Progenitor cell of endocrine pancreas (in vitro differentiated cells): Measurements from ENCODE around the gene ADAMTSL1. TPM values are rescaled to one million over a fixed set of nuclear protein-coding genes. Genes with fewer than 3 reads are reported as not detected.

Experiments
- DNase-seq: peaks from one replicate; pipeline ENCODE4 v3.0.0; 2021; ENCODE audit warnings: low spot score; ENCODE audit not compliant: unreplicated experiment
- H3K27ac Mint-ChIP-seq: 2 replicates; pipeline ENCODE4 v1.8.0; 2021; ENCODE audit warnings: mild to moderate bottlenecking, moderate library complexity, mixed read lengths
- H3K27me3 Mint-ChIP-seq: 2 replicates; pipeline ENCODE4 v1.8.0; 2021; ENCODE audit warnings: mixed read lengths
- H3K36me3 Mint-ChIP-seq: 2 replicates; pipeline ENCODE4 v1.8.0; 2022; ENCODE audit warnings: mixed read lengths; ENCODE audit not compliant: insufficient read depth
- H3K4me1 Mint-ChIP-seq: 2 replicates; pipeline ENCODE4 v1.8.0; 2021; ENCODE audit warnings: low read depth, mixed read lengths
- H3K4me3 Mint-ChIP-seq: 2 replicates; pipeline ENCODE4 v1.8.0; 2021; ENCODE audit warnings: low read depth, mild to moderate bottlenecking, moderate library complexity, mixed read lengths
- H3K9me3 Mint-ChIP-seq: 2 replicates; pipeline ENCODE4 v1.8.0; 2021; ENCODE audit warnings: low read depth, mixed read lengths
- total RNA-seq: library from RNA; stranded (reverse); gene quantifications from 2 replicates; pipeline ENCODE4 v1.2.1, GENCODE V29; 2021
- TF ChIP-seq, protein P1 (sequence below): fragments of 200-600 bp; sonication (generic); IDR thresholded peaks from one replicate; pipeline ENCODE4 v1.5.0; 2021; ENCODE audit warnings: antibody characterized with exemption, mild to moderate bottlenecking; ENCODE audit not compliant: unreplicated experiment

The ADAMTSL1 gene
- total RNA-seq, 1 donor from 2014 or later: 2.1 TPM

DNA sequence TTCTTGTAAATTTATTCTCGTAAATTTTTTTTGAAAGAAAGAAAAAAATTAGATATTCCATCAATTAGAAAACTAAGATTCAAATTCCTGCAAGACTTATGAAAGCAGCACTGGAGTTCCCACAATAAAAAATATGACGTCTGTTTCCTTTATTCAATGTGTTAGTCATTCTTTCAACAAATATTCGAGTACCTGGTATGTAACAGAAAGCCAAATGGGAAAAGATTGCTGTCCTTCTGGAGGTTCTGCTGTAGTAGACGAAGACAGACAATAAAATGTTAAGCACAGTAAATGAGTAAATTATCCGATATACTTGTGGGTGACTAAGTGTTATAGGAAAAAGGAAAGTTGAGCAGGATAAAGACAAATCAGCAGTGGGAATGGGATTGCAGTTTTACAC is 92.2 kb downstream of the ADAMTSL1 start:
- Mint-ChIP-seq H3K4me3 (no peak overlapping the region), H3K9me3 (peaks cover 14% of the 10 kb centered on the region), H3K27ac (no peak overlapping the region), H3K27me3 (no peaks in the 10 kb centered on the region), H3K36me3 (peaks cover 3% of the 10 kb centered on the region), H3K4me1 (peaks cover 4% of the 10 kb centered on the region)
- TF ChIP-seq, protein P1, sequence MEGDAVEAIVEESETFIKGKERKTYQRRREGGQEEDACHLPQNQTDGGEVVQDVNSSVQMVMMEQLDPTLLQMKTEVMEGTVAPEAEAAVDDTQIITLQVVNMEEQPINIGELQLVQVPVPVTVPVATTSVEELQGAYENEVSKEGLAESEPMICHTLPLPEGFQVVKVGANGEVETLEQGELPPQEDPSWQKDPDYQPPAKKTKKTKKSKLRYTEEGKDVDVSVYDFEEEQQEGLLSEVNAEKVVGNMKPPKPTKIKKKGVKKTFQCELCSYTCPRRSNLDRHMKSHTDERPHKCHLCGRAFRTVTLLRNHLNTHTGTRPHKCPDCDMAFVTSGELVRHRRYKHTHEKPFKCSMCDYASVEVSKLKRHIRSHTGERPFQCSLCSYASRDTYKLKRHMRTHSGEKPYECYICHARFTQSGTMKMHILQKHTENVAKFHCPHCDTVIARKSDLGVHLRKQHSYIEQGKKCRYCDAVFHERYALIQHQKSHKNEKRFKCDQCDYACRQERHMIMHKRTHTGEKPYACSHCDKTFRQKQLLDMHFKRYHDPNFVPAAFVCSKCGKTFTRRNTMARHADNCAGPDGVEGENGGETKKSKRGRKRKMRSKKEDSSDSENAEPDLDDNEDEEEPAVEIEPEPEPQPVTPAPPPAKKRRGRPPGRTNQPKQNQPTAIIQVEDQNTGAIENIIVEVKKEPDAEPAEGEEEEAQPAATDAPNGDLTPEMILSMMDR: no peak
- DNase-seq: no peak

DNA sequence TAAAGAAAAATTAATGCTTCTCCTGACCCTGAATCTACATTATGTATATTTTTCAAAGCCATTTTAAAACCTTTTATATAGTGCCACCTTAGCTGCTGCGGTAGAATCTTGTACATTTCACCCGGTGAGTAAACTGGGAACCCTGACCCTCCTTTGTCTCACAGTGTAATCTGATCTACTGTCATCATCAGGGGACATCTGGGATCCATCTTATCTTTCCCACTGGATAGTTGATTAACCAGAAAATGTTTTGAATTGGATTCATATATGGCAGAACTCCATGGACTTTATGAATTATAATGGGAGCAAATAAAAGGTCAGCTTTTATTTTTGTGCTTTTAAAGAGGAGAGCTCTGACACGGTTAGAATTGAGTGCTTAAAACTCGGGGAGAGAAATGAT is 95.0 kb downstream of the ADAMTSL1 start:
- H3K4me1 Mint-ChIP-seq: peaks cover 4% of the 10 kb centered on the region
- H3K4me3 Mint-ChIP-seq: no peak overlapping the region
- TF ChIP-seq, protein P1: no peak
- no peak for DNase-seq
- no peaks in the 10 kb centered on the region for H3K27me3 Mint-ChIP-seq
- H3K27ac Mint-ChIP-seq: peak overlapping the region; percentile 9
- H3K9me3 Mint-ChIP-seq: no peaks in the 10 kb centered on the region
- H3K36me3 Mint-ChIP-seq: no peaks in the 10 kb centered on the region

DNA sequence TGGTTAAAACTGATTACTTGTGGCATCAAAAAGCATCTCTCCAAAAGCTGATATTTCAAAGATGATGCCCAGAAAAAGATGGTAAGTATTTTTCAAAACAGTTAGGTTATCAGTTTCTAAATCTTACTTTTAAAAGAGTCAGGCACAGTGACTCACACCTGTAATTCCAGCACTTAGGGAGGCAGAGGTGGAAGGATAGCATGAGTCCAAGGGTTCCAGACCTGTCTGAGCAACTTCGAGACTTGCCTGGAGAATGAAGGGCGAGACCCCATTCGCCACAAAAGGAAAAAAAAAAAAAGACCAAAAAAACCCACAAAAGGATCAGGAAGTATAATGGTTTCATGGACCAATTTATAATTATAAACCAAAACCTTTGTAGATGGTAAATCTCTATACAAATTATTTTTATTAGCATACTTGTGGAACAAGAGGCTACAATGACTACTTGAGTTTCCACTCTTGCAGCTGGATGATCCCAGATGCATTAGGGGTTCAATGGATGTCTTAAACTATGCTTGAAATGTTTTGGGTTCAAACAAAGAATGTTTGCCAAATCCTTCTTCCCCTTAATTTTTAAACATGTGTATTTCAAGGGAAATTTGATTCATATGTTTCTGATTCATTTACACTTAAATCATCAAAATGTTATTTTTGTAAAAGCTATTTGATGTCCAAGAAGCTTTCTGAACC is 96.1 kb downstream of the ADAMTSL1 start:
- Mint-ChIP-seq H3K4me3 (no peak overlapping the region), H3K9me3 (no peaks in the 10 kb centered on the region), H3K27ac (no peak overlapping the region), H3K27me3 (no peaks in the 10 kb centered on the region), H3K36me3 (no peaks in the 10 kb centered on the region), H3K4me1 (peaks cover 4% of the 10 kb centered on the region)
- TF ChIP-seq, protein P1: no peak
- no peak for DNase-seq

DNA sequence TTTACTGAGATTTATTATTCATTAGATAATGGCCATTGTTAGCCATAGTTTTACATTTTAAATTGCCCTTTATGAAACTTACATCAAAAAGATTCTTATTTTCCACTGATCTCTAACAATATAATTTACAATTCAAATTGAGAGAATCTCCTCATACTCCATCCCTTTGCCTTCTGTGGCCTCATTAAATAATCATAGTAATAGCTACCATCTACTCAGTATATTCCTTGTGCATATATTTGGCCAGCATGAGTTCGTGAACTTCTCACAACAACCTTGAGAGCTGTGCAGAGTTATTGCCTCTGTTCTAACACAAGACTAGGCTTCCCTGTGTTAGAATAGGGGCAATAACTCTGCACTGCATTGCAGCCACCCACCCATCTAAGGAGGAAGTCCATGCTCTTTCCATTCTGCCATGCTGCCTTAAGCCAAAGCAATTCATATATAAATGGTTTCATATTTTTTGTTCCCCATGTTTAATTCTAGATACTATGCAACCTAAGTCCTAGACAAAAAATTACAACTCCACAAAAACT is 99.1 kb downstream of the ADAMTSL1 start:
- no peaks in the 10 kb centered on the region for H3K27me3 Mint-ChIP-seq
- peaks cover 4% of the 10 kb centered on the region for H3K4me1 Mint-ChIP-seq
- TF ChIP-seq, protein P1: no peak
- H3K36me3 Mint-ChIP-seq: no peaks in the 10 kb centered on the region
- no peak for DNase-seq
- no peaks in the 10 kb centered on the region for H3K9me3 Mint-ChIP-seq
- H3K4me3 Mint-ChIP-seq: no peak overlapping the region
- no peak overlapping the region for H3K27ac Mint-ChIP-seq

DNA sequence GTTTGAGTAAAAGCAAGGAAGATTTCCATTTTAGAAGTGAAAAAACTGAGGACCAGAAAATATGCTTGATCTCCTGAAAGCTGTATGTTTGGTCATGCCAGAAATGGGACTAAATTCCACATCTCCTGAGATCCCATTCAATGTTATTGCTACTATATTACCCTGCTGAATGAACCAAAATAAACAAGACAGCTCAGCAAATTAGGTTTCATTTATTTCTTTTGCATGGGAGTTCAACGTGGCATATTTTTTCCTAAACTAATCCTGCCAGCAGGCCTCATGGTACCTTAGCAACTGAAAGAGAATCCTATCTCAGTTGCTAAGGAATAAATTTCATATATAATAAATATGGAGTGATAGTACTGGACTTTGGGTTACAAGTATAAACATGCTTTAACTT is 101.7 kb downstream of the ADAMTSL1 start:
- Mint-ChIP-seq H3K27me3 (no peaks in the 10 kb centered on the region), H3K4me1 (no peaks in the 10 kb centered on the region), H3K27ac (no peak overlapping the region), H3K4me3 (no peak overlapping the region), H3K9me3 (no peaks in the 10 kb centered on the region), H3K36me3 (no peaks in the 10 kb centered on the region)
- DNase-seq: no peak
- TF ChIP-seq, protein P1: no peak
